Trophoblast cell (in vitro differentiated cells and primary cell): ENCODE results near the gene REEP1.
A peak's percentile ranks its signal among the peaks of the same experiment; 100 is the strongest.

Experiments used
- DNase-seq, 2 donors: peaks; one replicate each; pipeline ENCODE4 v3.0.0-alpha.2; 2016
- H2AFZ ChIP-seq: 2 replicates; pipeline ENCODE4 v1.6.1; 2013; ENCODE audit warnings: low read length, moderate library complexity, mild to moderate bottlenecking; ENCODE audit not compliant: insufficient read depth, poor library complexity
- H2AK5ac ChIP-seq: 2 replicates; pipeline ENCODE4 v1.6.1; 2013; ENCODE audit warnings: mild to moderate bottlenecking, low read length
- H2BK120ac ChIP-seq: 2 replicates; pipeline ENCODE4 v1.6.1; 2013; ENCODE audit warnings: low read length, mild to moderate bottlenecking, moderate library complexity; ENCODE audit not compliant: insufficient read depth, poor library complexity
- H2BK12ac ChIP-seq: 2 replicates; pipeline ENCODE4 v1.6.1; 2013; ENCODE audit warnings: mild to moderate bottlenecking, low read length, moderate library complexity
- H2BK5ac ChIP-seq: 2 replicates; pipeline ENCODE4 v1.6.1; 2013; ENCODE audit warnings: low read length, low read depth, moderate library complexity, mild to moderate bottlenecking; ENCODE audit not compliant: poor library complexity
- H3K14ac ChIP-seq: 2 replicates; pipeline ENCODE4 v1.6.1; 2013; ENCODE audit warnings: mild to moderate bottlenecking, low read length
- H3K18ac ChIP-seq: 2 replicates; pipeline ENCODE4 v1.6.1; 2013; ENCODE audit warnings: mild to moderate bottlenecking, low read length
- H3K23ac ChIP-seq: 2 replicates; pipeline ENCODE4 v1.6.1; 2013; ENCODE audit warnings: low read length
- H3K27ac ChIP-seq: 2 replicates; pipeline ENCODE4 v1.5.1; 2013; ENCODE audit warnings: low read depth, mild to moderate bottlenecking, inconsistent platforms, low read length, moderate library complexity
- H3K27me3 ChIP-seq: 2 replicates; pipeline ENCODE4 v1.6.1; 2013; ENCODE audit warnings: inconsistent platforms, mild to moderate bottlenecking, low read length, moderate library complexity; ENCODE audit not compliant: insufficient read depth
- H3K36me3 ChIP-seq, 2 experiments: 1 replicate in 1 of 2; 2 replicates in 1 of 2; pipeline ENCODE4 v1.6.1; 2013; ENCODE audit warnings: low read length in 2 of 2, mild to moderate bottlenecking in 2 of 2, moderate library complexity in 1 of 2; ENCODE audit not compliant: insufficient read depth in 2 of 2, control insufficient read depth in 1 of 2
- H3K4ac ChIP-seq: 2 replicates; pipeline ENCODE4 v1.6.1; 2013; ENCODE audit warnings: low read depth, mild to moderate bottlenecking, low read length, moderate library complexity
- H3K4me1 ChIP-seq, 2 experiments: 1 replicate in 1 of 2; 2 replicates in 1 of 2; pipeline ENCODE4 v1.6.1; 2013; ENCODE audit warnings: low read length in 2 of 2, mild to moderate bottlenecking in 2 of 2, moderate library complexity in 1 of 2; ENCODE audit not compliant: insufficient read depth in 2 of 2, control insufficient read depth in 1 of 2
- H3K4me2 ChIP-seq: 2 replicates; pipeline ENCODE4 v1.6.1; 2013; ENCODE audit warnings: inconsistent platforms, mild to moderate bottlenecking, low read length, moderate library complexity
- H3K4me3 ChIP-seq: 2 replicates; pipeline ENCODE4 v1.5.1; 2013; ENCODE audit warnings: mild to moderate bottlenecking, low read depth, low read length, inconsistent platforms
- H3K79me1 ChIP-seq: one replicate; pipeline ENCODE4 v1.6.1; 2013; ENCODE audit warnings: low read length
- H3K79me2 ChIP-seq: 2 replicates; pipeline ENCODE4 v1.6.1; 2013; ENCODE audit warnings: low read length, mild to moderate bottlenecking; ENCODE audit not compliant: control insufficient read depth, insufficient read depth, poor library complexity
- H3K9ac ChIP-seq: 2 replicates; pipeline ENCODE4 v1.6.1; 2013; ENCODE audit warnings: mild to moderate bottlenecking, low read length
- H3K9me3 ChIP-seq: 2 replicates; pipeline ENCODE4 v1.6.1; 2013; ENCODE audit warnings: low read depth, mild to moderate bottlenecking, control low read depth, inconsistent platforms, low read length; ENCODE audit not compliant: insufficient read depth
- H4K12ac ChIP-seq: 2 replicates; pipeline ENCODE4 v1.6.1; 2013; ENCODE audit warnings: low read depth, mild to moderate bottlenecking, low read length, moderate library complexity
- H4K8ac ChIP-seq: 2 replicates; pipeline ENCODE4 v1.6.1; 2013; ENCODE audit warnings: low read depth, mild to moderate bottlenecking, low read length, moderate library complexity
- H4K91ac ChIP-seq: one replicate; pipeline ENCODE4 v1.6.1; 2013; ENCODE audit warnings: low read depth, mild to moderate bottlenecking, low read length, moderate library complexity
- WGBS: extraction: QIAGEN DNeasy Blood & Tissue Kit; methylation state at CpG from one replicate; pipeline ENCODE4 v1.1.7; 2013; ENCODE audit warnings: missing lambda C conversion rate; ENCODE audit not compliant: insufficient read length, insufficient coverage; ENCODE audit errors: extremely low coverage; 5-methylcytosine and 5-hydroxymethylcytosine counted together

REEP1 gene

DNA sequence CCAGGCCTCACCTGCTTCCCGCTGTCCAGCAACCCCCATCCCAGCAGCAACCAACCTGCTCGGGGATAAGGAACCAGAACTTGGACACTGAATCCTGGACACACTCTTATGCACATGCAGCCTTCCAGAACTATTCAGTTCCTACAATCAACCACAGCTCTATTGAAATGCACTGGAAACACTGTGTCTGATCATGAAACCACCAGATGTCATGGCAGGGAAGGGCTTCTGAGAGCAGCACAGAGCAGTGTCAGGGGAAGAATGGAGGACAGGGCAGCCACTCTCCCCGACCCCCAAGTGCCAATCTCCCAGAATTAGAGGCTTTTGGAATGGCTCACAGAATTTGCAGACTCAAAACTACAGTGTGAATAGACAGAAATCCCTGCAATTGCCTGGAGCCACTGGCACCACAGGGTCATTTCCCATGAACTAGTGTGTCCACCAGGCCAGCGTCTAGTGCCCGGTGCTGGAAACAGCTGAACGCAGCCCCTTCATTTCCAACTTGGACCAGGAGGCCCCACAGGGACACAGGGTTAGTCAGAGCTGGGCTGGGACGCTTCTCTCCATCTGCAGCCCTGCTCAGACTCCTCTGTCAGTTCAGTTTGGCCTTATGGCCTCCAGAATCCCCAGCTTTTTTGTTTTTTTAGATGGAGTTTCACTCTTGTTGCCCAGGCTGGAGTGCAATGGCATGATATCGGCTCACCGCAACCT lies 112.6 kb downstream of the REEP1 start:
- H3K27me3 ChIP-seq = no peaks in the 10 kb centered on the region
- H2BK5ac ChIP-seq = no peak overlapping the region
- no peak overlapping the region for H2AK5ac ChIP-seq
- H3K4me3 ChIP-seq = no peak overlapping the region
- no peak overlapping the region for H3K27ac ChIP-seq
- no peak overlapping the region for H2AFZ ChIP-seq
- no peak overlapping the region for H2BK120ac ChIP-seq
- no peaks in the 10 kb centered on the region for H3K79me1 ChIP-seq
- H3K23ac ChIP-seq = no peak overlapping the region
- DNase-seq = no peak
- no peak overlapping the region for H2BK12ac ChIP-seq
- H3K4ac ChIP-seq = no peak overlapping the region
- H3K36me3 ChIP-seq = no peaks in the 10 kb centered on the region
- H3K4me1 ChIP-seq = no peaks in the 10 kb centered on the region
- no peak overlapping the region for H3K18ac ChIP-seq
- no CpG with 5 or more reads among the region's 9 CpGs for WGBS
- no peak overlapping the region for H3K9ac ChIP-seq
- H3K4me2 ChIP-seq = no peak overlapping the region
- no peak overlapping the region for H4K8ac ChIP-seq
- no peak overlapping the region for H4K91ac ChIP-seq
- peaks cover under 1% of the 10 kb centered on the region for H3K9me3 ChIP-seq
- no peaks in the 10 kb centered on the region for H3K79me2 ChIP-seq
- no peak overlapping the region for H3K14ac ChIP-seq
- no peak overlapping the region for H4K12ac ChIP-seq

DNA sequence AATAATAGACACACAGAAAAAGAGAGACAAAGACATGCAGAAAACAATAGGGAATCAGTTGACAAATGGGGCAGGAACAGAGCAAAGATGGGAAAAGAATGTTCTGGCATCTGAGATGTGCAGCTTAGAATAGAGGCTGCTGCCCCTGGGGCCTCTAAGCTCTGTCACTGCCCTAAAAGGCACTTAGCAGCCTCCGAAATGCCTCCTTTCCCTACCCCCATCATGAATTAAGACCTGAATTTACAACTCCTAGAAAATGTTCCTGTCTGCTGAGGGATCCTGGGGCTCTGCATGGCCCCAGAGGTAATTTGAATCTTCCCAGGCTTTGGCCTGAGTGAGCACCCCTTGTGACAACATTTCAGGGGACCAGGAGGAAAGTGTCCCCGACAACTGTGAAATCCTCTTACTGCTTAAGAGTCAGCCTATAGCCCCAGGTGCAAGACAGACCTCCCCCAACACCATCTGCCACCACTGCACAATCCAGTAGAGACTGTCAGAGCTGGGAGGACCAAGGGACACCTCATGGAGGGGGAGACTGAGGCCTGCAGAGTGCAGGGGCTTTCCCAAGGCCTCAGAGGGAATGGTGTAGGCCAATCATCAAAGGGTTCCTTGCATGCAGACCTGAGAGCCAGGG lies 113.4 kb downstream of the REEP1 start:
- no peak overlapping the region for H3K4me2 ChIP-seq
- no peak overlapping the region for H2AFZ ChIP-seq
- no peaks in the 10 kb centered on the region for H3K27me3 ChIP-seq
- no peak overlapping the region for H2BK120ac ChIP-seq
- no peaks in the 10 kb centered on the region for H3K9me3 ChIP-seq
- H2BK5ac ChIP-seq = no peak overlapping the region
- H4K8ac ChIP-seq = no peak overlapping the region
- no peak overlapping the region for H3K23ac ChIP-seq
- H4K91ac ChIP-seq = no peak overlapping the region
- H3K18ac ChIP-seq = no peak overlapping the region
- no peaks in the 10 kb centered on the region for H3K36me3 ChIP-seq
- DNase-seq = no peak
- no CpG with 5 or more reads among the region's 2 CpGs for WGBS
- no peak overlapping the region for H3K14ac ChIP-seq
- no peak overlapping the region for H3K9ac ChIP-seq
- no peaks in the 10 kb centered on the region for H3K79me1 ChIP-seq
- no peak overlapping the region for H2AK5ac ChIP-seq
- H3K27ac ChIP-seq = no peak overlapping the region
- H4K12ac ChIP-seq = no peak overlapping the region
- H3K4me3 ChIP-seq = no peak overlapping the region
- no peak overlapping the region for H2BK12ac ChIP-seq
- no peaks in the 10 kb centered on the region for H3K79me2 ChIP-seq
- H3K4ac ChIP-seq = no peak overlapping the region
- no peaks in the 10 kb centered on the region for H3K4me1 ChIP-seq

DNA sequence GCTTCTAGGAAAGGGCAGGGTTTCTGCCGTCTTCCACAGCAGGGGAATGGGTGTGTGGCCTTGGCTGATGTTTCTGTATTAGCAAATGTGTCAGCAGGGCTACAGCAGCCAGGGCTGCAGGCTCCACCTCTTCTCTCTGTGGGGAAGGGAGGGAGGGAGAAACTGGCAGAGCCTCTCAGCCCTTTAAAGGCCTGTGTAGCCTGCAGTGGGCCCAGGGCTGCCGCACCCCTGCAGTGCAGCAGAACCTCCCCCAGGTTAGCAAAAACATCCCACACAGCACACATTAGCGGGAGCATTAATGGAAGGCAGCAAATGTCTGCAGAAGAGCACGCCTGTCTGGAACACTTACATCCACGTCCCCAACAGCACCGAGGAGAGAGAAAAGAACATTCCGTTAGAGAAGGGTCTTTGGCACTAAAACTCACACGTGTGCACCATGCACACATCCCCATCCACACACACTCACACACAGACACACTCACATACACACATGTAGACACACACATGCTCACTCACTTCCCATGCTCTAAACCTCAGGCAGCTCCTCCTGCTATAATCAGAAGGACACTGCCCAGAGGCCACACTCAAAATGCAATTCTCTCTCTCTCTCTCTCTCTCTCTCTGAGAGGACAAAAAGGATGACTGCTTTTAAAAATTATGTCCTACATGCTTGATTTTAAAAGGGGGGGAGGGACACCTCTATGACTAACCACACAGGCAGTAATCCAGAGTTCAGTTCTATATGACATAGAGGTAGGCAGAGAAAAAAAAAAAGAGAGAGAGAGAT lies 114.1 kb downstream of the REEP1 start:
- no peaks in the 10 kb centered on the region for H3K4me1 ChIP-seq
- H3K9me3 ChIP-seq = no peaks in the 10 kb centered on the region
- no peak overlapping the region for H2BK120ac ChIP-seq
- H3K27ac ChIP-seq = no peak overlapping the region
- H3K23ac ChIP-seq = no peak overlapping the region
- H4K91ac ChIP-seq = no peak overlapping the region
- H2AK5ac ChIP-seq = no peak overlapping the region
- no peak for DNase-seq
- no CpG with 5 or more reads among the region's 8 CpGs for WGBS
- no peak overlapping the region for H2AFZ ChIP-seq
- no peak overlapping the region for H3K14ac ChIP-seq
- H3K9ac ChIP-seq = no peak overlapping the region
- no peak overlapping the region for H3K4me3 ChIP-seq
- H3K79me2 ChIP-seq = no peaks in the 10 kb centered on the region
- H3K4ac ChIP-seq = no peak overlapping the region
- H3K4me2 ChIP-seq = no peak overlapping the region
- H3K36me3 ChIP-seq = no peaks in the 10 kb centered on the region
- no peak overlapping the region for H2BK12ac ChIP-seq
- no peak overlapping the region for H2BK5ac ChIP-seq
- no peak overlapping the region for H3K18ac ChIP-seq
- no peak overlapping the region for H4K12ac ChIP-seq
- no peaks in the 10 kb centered on the region for H3K79me1 ChIP-seq
- H3K27me3 ChIP-seq = no peaks in the 10 kb centered on the region
- H4K8ac ChIP-seq = no peak overlapping the region

DNA sequence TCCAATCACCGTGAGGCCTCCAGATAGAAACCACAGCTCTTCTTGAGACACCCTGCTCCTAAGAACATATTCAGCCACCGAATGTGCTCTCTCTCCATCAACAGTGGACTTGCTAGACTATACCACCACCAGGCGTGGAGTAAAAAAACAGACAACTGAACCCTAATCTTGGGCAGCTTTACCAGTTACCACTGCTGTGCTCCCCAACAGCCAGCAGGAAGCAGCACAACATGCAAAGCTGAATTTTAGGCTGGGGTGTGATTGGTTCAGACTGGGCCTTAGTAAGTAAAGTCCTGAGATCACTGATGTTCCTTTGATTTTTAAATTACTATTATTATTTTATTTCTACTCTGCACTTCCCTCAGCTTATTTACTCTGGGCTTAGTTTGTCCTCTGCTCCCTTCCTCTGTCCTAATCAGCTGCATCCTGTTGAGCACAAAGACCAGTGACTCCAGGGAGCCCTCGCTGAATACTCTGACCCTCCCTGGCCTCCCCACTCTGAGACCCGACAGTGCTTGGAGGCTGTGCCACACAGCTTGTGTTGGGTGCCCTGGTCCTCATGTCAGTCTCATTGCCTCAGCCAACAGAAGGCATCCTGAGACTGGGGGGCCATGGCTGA lies 116.3 kb downstream of the REEP1 start:
- no peak overlapping the region for H3K4ac ChIP-seq
- DNase-seq = peak in 1 of 2 donors; percentile 78
- H3K18ac ChIP-seq = no peak overlapping the region
- H3K23ac ChIP-seq = no peak overlapping the region
- no peaks in the 10 kb centered on the region for H3K4me1 ChIP-seq
- no peak overlapping the region for H2BK120ac ChIP-seq
- H3K9ac ChIP-seq = no peak overlapping the region
- no peak overlapping the region for H2AFZ ChIP-seq
- H3K27ac ChIP-seq = no peak overlapping the region
- no peak overlapping the region for H2BK12ac ChIP-seq
- H4K8ac ChIP-seq = no peak overlapping the region
- no peaks in the 10 kb centered on the region for H3K27me3 ChIP-seq
- H3K9me3 ChIP-seq = peaks cover 3% of the 10 kb centered on the region
- H3K79me2 ChIP-seq = no peaks in the 10 kb centered on the region
- H4K91ac ChIP-seq = no peak overlapping the region
- H3K4me3 ChIP-seq = no peak overlapping the region
- no CpG with 5 or more reads among the region's 5 CpGs for WGBS
- H2AK5ac ChIP-seq = no peak overlapping the region
- H2BK5ac ChIP-seq = no peak overlapping the region
- H3K36me3 ChIP-seq = no peaks in the 10 kb centered on the region
- no peaks in the 10 kb centered on the region for H3K79me1 ChIP-seq
- H4K12ac ChIP-seq = no peak overlapping the region
- H3K14ac ChIP-seq = no peak overlapping the region
- H3K4me2 ChIP-seq = no peak overlapping the region
